ENCODE data around the gene RAC2. TPM values are rescaled to one million over a fixed set of nuclear protein-coding genes. Genes with fewer than 3 reads are reported as not detected.

The RAC2 gene
- total and polyA plus RNA-seq, 2 of the 8 experiments (the other 6 are each of a cell fraction or from before 2014, with no cell fraction given) = 2.3 to 4.3 TPM

GRCh38 chr22:37260901-37261336 is 16.9 kb upstream of the RAC2 start (continued):
- TF ChIP-seq CBX8 (IDR thresholded peaks at IDR 0.05; ENCODE audit: borderline replicate concordance, low read depth, low read length) (no peak), CHD7 (IDR thresholded peaks at IDR 0.05; ENCODE audit: insufficient replicate concordance, low read length) (no peak), EGR1 (IDR thresholded peaks at IDR 0.05; ENCODE audit: borderline replicate concordance, low read depth, low read length) (no peak), RAD21 (IDR thresholded peaks at IDR 0.05 in 1 of 2, conservative IDR thresholded peaks at IDR 0.05 in 1 of 2; ENCODE audit: low read depth in 2 of 2, low read length in 2 of 2) (peak; percentile 62 to 75; a peak in 3 of 4 replicates), NANOG (IDR thresholded peaks at IDR 0.05; ENCODE audit: insufficient read depth, low read depth, low read length, poor library complexity, severe bottlenecking) (no peak), KDM5A (IDR thresholded peaks at IDR 0.05; ENCODE audit: low read length) (no peak), FOSL1 (IDR thresholded peaks at IDR 0.05; ENCODE audit: insufficient read depth, low read depth, low read length) (no peak), CHD1 (IDR thresholded peaks at IDR 0.05; ENCODE audit: low read depth, low read length) (no peak), TAF1 (IDR thresholded peaks at IDR 0.05; ENCODE audit: low read depth, low read length) (no peak), POLR2AphosphoS5 (IDR thresholded peaks at IDR 0.05; ENCODE audit: low read depth, low read length) (no peak), RBBP5 (IDR thresholded peaks at IDR 0.05; ENCODE audit: borderline replicate concordance, low read depth, low read length) (no peak)
